HG03097 (cell line): ENCODE results near the gene PNMA1.
A peak's percentile ranks its signal among the peaks of the same experiment; 100 is the strongest.
"Not testable (repeated sequence)": the region's sequence is repeated elsewhere in the genome, so short reads cannot be mapped to it uniquely, and the experiment has no call there.

Experiments used
- ATAC-seq: cut with Tn5 transposase; IDR thresholded peaks from one replicate; pipeline ENCODE4 v1.9.1; 2021; ENCODE audit not compliant: unreplicated experiment, low FRiP score

The PNMA1 gene

DNA sequence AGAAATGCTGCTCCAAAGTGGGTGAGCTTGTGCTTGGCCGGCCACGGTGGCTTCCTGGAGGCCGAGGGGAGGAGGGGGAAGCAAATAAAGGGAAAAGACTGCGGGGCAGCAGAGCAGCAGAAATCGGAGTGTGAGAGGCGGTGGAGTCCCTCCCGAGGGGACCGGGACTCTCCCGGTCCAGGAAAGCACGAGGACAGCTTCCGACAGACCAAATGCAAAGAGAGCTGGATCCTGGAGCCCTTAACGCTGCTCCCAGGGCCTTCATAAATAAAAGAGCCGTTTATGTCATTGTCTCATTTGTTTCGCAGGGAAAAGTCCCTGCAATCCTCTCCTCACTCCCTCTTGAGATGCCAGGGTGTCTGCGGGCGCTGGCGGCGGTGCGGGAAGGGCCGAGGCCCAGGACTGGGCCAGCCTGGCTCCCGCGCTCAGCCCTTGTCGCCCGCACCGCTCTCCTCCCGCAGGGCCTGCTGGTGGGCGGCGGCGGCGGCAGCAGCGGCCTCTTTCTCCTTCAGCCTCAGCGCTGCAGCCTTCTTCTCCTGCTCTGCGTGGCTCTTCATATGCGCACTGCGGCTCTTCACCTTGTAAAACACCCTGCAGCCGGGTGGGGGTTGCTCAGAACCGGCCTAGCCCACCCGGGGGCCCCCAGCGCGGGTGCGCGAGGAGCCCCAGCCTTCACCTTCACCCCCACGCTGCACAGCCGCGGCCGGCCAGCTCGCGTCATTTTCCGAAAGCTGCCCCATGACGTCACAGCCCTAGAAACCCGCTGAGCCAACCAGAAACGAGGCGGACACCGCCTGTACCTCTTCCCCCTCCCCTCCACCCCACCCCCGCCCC lies 4.5 kb upstream of the PNMA1 start:
- no peak for ATAC-seq

DNA sequence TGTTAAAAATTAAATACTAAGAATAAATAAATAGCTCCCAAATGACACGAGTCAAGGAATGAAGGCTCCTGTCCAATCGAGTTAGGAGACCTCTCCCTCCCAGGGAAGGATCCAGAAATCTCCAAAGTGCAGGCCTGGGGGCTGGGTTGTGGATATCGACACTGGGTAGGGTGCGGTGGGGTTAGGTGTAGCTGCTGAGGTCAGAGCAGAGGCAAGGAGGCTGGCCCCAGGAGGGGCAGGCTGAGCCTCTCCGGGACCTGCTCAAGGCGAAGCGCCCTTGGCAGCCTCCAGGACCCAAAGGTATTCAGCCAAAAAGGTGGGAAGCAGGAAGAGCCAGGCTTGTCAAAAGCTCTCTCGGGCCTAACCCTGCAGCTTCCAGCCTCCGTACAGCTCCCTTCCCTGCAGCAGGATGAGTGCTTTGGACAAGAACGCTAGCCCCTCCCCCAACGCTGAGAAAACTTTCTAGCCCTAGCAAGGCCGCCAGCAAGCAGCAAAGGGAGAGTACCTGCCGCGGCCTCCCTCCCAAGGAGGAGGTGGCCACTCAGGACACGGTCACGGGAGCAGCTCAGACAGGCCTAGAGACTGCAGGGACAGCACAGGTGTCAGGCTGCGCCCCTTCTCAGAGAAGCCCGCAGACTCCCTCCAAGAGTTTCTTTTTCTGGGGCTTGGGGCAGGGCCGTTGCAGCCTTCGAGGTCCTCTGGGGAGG lies 3.7 kb upstream of the PNMA1 start:
- no peak for ATAC-seq

DNA sequence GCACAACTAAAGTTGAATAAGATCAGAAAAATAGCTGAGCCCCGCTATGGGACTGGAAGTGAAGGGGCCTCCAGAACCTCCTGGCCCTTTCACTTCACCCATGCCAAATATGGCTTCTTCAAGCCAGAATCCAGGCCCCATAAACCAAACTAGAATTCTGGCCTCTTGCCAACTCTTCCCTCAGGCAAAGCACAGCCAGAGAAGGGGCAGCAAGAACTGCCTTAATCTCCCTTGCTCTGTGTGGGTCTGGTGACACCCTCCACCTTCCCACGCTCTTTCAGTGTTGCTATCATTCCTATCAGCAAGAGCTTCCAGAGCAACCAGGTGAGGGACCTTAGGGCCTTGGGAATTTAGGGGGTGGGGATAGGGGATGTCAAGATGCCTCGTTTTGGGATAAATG lies 3.1 kb upstream of the PNMA1 start:
- ATAC-seq, result no peak

DNA sequence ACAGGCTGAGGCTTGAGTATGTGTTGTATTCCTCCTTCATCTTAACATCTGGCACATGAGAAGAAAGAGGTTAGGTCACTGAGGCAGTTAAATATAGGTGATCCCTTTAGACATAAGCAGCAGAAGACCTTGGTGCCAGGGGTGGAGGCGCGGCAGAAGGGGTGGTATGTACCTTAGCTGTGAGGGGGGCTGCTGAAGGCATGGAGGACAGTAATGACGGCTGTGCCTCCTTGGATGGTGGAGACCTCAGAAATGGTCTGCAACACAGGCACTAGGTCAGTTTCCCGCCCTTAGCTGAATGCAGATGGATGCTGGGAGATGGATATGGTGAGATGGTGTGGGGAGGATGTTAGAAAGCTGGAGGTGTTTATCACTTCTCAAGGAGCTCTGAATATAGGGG lies 1.5 kb upstream of the PNMA1 start:
- no peak for ATAC-seq

DNA sequence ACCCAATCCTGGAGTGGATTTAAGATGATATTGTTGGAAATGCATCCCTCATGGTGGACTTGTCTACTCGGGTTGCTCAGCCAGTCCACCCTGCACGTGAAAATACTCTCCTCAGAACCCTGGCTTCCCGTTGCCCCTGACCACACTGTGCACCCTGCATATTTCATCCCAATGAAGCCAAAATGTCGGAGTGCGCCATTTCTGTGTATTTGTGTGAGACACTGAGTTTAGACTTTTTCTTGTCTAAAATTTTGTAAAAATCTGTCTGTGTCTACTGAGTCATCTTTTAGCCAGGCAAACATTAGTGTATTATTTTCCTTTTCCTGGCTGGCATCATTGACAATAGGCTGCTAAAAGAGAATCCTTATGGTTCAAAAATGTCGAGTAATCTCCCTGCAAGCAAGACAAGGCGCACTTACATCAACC lies 485 bp upstream of the PNMA1 start:
- ATAC-seq, result no peak

DNA sequence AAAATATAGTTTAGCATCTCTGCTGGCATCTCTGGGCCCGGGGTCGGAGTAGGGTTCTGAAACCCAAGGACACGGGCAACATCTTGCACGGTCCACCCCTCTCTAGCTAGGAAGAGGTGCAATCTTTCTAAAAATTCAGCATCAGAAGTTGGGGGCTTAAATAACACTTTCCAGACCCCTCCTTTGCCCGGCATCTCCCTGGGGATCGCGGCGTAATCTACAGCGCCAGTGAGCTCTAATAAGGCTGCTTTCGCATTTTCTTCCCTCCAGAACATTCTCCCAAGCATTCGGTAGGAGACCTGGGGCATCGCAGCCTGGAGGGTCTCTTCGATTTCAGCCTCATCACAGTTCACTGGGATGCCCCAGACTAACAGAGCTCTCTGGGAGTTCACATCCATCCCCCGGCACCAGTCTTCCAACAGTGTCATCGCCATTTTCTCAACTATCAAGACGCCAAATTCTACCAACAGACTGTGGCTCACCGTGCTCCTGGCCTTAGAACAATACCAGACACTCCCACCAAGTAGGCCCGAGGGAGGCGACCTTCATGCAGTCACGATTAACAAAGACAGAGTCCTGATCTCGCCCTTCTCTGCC lies 880 bp downstream of the PNMA1 start:
- ATAC-seq, result peak; percentile 5

DNA sequence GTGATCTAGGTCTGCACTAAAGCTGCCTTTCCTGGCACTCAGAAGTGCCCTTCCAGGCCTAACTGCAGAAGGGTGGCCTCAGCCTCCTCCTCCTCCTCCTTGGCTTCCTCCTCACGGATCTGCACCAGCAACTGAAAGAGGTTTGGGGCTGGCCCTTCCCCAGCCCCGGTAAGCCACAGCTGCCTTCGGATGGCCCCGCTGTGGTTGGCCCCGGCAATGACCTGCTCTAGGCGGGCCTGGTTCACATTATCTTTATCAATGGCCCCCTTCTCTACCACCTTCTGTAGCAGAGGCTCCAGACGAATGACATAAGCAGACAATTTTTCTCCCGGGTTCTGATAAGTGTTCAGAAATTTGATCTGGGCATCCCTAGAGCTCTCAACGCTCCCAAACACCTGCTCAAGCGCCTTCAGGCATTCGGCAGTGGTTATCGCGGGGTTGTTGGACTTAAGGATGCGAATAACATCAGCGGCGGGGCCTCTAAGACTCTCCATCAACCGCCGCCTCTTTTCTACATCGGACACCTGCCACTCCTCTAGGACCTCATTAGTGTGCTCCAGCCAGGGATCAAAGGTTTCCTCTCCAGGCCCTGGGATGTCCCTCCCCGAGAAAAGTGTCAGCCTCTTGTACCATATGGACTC lies 1.5 kb downstream of the PNMA1 start:
- ATAC-seq, result no peak

DNA sequence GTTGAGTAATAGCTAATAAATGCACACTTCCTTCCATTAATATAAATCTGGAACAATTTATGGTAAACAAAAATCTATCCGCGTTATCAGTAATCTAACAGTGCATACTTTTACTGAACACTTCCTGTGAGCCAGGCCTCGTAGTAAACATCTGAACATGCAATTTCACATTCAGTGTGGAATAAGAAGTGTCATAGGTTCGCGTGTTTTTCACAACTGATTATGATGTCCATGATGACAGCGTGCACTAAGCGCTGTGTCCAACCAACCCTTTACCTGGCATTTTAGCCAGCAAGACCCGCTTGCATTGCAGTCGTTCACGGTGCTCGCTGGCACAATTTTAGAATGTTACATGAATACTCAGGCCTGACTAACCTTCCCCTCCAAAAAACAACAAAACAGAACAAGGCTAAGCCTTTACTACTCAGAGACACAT lies 2.1 kb downstream of the PNMA1 start:
- ATAC-seq, result no peak

DNA sequence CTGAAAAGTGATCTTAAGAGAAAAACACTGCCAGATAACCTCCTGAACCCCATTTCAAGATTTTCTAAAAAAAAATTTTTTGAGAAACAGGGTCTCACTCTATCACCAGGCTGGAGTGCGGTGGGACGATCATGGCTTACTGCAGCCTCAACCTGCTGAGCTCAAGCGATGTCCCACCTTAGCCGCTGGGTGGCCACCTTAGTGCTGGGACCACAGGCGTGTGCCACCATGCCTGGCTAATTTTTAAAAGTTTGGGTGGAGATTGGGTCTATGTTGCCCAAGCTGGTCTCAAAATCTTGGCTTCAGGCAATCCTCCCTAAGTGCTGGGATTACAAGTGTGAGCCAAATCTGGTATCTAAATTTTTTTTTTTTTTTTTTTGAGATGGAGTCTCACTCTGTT lies 3.4 kb downstream of the PNMA1 start:
- ATAC-seq, result no peak

DNA sequence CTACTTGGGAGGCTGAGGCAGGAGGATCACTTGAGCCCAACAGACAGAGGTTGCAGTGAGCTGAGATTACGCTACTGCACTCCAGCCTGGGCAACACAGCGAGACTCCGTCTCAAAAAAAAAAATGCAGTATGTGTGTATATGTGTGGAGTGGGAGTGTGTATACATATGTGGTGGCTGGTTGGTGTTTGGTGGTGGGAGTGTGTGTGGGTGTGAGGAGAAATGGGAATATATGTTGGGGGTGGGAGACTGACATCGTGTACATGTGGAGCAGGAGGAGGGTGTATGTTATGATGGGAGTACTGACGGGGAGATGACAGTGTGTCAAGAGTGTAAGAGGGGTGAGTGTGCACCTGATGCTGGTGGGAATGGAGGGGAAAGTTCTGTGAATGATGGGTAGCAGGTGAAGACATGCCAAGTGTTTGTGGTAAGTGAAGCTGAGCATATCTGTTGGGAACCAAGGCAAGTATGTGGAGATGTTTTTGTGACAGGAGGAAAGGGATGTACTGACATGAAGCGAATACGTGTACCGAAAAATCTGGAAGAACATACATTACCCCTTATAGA lies 4.2 kb downstream of the PNMA1 start:
- ATAC-seq, result no peak

DNA sequence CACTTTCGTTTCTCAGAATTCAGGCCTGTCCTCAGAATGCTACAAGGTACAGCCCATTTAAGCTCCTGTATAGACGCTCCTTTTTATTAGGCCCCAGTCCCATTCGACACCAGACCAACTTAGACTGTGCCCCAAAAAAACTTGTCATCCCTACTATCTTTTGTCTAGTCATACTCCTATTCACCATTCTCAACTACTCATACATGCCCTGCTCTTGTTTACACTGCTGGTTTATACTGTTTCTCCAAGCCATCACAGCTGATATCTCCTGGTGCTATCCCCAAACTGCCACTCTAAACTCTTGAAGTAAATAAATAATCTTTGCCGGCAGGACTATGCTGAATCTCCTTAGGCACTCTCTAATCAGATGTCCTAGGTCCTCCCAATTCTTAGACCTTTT lies 6.1 kb downstream of the PNMA1 start:
- not testable (repeated sequence) for ATAC-seq

DNA sequence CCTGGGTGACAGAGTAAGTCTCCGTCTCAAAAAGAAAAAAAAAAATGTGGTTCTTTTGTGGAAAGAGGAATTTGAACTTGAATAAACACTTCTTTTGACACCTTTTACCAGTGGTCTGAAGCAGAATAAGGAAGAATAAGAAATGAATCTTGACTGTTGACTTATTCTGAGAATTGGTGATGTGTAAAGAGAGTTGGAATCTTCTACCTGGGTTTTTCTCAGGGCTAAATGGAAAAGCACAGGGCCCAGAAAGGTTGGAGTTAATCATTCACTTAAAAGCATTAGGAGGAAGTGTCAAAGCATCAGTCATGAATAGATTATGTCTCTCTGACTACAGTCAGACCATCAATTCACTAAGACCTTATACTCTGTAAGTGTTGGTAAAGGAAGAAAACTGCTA lies 13.9 kb downstream of the PNMA1 start:
- no peak for ATAC-seq

DNA sequence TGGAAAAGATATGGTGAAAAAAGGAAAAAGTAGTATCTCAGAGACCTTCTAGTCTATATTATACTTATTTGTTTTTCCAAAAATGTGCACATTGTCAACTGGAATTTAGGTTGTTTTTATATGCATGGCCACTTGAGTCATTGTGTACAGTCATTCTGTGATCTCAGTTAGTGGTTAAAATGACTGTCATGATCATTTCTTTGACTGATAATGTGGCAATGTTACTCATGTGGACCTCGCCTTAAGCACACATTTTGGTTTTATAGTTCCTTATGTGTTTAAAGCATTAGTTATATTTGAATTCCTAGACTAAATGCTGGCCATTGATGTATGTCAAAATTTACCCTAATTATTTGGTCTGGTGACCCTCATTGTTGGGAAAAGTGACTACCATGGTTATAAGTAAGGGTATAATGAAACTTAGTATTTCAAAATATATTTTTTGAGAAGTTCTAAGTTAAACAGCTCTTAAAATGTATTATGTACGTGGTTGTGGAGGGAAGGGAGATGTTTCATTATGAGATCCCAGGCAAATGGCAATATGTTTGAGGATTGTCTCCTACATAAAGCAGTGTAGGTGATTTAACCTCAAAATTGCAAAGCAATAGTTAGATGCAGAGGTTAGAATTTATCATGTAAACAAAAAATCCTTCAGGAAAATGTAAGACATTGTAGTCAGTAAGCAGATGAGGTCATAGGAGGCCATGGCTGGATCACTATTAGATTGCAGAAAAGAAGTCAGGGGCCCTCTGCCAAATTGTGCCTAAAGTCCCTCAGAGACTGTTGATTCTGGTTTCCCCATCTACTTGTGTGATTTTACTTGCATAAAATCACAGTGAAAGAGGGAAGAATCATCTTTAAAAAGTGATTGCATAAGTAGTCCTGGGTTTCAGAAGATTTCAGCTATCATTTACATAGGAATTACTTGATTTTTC lies 17.5 kb downstream of the PNMA1 start:
- peak; percentile 59 for ATAC-seq

DNA sequence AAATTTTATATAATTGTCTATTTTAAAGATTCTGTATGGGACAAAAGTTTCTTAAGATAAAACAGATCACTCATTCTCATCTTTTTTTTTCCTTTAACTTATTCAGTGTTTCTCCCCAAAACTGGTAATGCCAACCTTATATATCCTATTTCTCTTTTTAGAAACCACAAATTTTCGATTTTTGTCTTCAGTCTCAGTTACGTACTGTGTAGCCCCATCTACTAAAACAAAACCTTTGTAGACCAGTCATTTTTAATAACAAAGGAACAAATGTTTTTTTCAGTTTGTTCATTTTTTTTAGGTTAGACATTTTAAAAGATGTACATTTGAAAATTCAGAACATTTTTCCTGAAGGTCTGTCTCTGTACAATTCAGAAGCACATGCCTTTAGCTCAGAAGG lies 18.2 kb downstream of the PNMA1 start:
- ATAC-seq, result peak; percentile 34

DNA sequence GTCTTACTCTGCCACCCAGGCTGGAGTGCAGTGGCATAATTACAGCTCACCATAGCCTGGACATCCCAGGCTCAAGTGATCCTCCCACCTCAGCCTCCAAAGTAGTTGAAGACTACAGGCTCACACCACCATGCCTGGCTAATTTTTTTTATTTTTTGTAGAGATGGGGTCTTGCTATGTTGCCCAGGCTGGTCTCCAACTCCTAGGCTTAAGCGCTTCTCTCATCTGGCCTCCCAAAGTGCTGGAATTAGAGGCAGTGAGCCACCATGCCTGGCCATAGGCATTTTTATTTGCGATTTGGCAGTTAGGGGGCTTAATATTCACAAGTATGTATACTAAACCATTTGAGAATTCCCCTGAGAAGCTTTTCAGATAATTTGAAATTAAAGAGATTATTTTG lies 19.1 kb downstream of the PNMA1 start:
- no peak for ATAC-seq

DNA sequence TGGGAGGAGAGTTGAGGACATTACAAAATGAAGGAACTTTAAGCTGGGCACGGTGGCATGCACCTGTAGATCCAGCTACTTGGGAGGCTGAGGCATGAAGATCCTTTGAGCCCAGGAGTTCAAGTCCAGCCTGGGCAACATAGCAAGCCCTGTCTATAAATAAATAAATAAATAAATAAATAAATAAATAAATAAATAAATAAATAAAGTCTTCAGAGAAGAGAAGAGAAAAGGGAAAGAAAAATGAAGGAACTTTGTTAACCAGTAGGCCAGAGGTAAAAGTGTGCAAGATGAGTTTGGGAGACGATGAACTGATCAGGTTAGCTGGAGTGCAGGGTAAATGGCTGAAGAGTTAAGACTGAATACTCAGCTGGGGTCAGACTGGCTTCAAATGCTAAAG lies 20.1 kb downstream of the PNMA1 start:
- no peak for ATAC-seq

DNA sequence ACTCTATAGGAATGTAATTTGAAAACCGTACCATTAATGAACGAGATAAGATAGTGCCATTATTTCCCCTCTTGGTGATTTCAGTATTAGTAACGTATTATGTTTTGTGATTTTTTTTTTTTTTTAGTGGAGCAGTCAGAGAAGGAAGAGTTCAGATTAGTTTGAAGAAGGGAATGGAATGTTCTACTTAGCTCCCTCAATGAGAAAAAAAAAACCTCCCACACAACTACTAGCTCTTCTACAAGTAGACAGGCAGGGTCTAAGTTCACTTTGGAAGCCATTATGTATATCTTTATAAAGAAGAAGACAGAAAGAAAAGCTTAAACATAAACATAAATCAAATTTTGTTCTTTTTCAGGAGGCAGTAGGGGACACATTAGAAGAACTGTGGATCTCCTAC lies 27.3 kb downstream of the PNMA1 start:
- ATAC-seq, result no peak

DNA sequence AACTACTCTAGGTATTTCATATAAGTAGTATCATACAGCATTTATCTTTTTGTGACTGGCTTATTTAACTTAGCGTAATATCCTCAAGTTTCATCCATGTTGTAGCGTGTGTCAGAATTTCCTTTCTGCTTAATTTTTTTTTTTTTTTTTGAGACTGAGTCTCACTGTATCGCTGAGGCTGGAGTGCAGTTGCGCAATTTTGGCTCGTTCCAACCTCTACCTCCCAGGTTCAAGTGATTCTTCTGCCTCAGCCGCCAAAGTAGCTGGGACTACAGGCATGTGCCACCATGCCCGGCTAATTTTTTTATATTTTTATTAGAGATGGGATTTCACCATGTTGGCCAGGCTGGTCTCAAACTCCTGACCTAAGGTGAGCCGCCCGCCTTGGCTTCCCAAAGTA lies 28.9 kb downstream of the PNMA1 start:
- no peak for ATAC-seq

DNA sequence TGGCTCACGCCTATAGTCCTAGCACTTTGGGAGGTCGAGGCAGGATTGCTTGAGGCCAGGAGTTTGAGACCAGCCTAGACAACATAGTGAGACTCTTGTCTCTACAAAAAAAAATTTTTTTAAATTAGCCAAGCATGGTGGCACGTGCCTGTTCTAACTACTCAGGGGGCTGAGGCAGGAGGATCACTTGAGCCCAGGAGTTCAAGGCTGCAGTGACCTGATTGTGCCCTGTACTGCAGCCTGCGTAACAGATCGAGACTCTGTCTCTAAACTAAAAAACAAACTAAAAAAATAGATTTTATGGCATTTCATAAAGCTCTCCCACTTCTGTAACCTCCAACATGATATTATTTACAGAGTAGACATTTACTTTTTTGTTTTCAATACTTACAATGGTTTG lies 29.6 kb downstream of the PNMA1 start:
- no peak for ATAC-seq

DNA sequence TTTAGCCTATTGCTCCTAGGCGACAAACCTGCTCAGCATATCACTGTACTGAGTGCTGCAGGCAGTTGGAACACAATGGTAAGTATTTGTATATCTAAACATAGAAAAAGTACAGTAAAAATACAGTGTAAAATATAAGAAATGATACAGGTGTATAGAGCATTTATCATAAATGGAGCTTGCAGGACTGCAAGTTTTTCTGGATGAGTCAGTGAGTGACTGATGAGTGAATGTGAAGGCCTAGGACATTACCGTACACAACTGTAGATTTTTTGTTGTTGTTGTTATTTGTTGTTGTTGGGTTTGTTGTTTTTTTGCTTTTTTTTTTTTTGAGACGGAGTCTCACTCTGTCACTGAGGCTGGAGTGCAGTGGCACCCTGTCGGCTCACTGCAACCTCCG lies 33.4 kb downstream of the PNMA1 start:
- ATAC-seq, result no peak
